HG02610 (cell line): ENCODE results near the gene MAP2K5.

Experiments
- ATAC-seq: cut with Tn5 transposase; IDR thresholded peaks from one replicate; pipeline ENCODE4 v1.9.1; 2021; ENCODE audit warnings: mild to moderate bottlenecking, moderate library complexity; ENCODE audit not compliant: unreplicated experiment

MAP2K5 gene

GRCh38 chr15:67832897-67833709 is 290.6 kb downstream of the MAP2K5 start:
- no peak for ATAC-seq

DNA sequence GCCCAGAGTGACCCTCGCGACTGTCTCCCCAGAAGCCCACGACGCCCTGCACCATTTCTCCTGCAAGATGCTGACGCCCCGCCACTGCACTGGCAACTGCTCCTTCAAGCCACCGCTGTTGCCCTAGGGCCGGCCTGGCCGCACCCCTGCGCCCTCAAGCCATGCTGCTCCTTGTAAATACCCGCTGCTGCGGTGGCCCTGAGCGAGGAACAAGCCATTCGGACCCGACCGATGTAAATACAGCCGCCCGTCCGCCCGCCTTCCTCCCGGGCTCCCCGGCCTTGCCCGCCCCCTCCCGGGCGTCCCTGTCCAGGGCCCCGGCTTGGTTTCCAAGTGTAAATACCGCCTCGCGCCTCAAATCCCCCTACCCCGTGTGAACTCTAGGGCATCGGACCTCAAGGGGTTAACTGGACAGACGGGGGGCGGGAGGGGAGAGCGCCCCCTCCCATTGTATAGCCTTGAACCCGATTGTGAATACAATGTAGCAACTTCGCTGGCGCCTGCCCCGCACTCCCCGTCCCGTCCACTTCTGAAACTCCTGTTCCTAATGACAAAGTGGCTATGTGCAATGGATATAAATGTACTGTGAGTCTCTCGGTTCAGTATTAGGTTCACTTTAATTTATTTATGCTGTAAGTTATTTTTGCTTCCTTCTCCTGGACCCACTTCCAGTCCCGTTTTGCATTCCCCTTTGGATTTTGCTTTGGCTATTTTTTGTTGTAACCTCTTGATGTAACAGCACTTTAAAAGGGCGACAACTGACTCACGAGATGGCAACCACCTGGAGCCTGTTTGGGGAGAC is 291.4 kb downstream of the MAP2K5 start:
- ATAC-seq = no peak

- ATAC-seq = no peak
Measured at GRCh38 chr15:67834581-67835296, 292.2 kb downstream of the MAP2K5 start.

DNA sequence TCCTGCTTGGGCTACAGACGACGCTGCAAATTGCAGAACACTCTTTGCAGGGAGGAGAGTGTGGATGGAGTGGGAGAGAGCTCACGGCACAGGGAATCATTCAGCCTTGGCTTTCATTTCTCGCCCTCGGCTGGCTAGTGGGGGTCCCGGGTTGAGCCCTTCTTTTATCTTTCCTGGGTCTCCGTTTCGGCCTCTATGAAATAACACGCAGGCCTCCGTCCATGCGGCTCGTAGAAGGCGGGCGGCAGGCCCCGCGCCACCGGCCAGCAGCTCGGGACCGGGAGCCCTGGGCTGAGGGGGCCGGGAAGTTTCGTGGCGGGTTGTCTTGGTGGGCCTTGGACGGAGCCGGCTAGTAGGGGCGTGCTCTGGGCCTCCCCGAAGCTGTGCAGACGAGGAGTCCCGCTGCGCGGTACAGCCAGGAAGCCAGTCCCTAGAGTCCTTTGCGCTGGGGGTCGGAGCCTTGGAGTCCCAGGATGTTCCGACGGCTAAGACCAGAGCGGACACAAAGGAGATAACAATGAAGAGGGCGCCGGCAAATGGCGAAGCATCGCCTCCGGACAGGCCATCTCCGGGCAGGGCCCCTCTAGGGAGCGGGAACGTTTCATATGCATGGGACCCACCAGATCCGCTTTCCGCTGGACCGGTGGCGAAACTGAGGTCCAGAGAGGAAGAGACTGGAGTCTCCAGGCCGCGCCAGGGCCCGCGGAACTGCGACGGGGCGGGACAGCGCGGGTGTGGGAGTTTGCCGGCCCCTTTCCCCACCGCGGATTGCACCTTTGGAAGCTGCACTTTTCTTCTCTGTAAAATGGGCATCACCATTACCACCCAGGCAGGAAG is 293.0 kb downstream of the MAP2K5 start:
- no peak for ATAC-seq

- ATAC-seq = no peak
Measured at GRCh38 chr15:67836134-67836455, 293.6 kb downstream of the MAP2K5 start.

GRCh38 chr15:67836477-67836876 is 294.0 kb downstream of the MAP2K5 start:
- no peak for ATAC-seq

DNA sequence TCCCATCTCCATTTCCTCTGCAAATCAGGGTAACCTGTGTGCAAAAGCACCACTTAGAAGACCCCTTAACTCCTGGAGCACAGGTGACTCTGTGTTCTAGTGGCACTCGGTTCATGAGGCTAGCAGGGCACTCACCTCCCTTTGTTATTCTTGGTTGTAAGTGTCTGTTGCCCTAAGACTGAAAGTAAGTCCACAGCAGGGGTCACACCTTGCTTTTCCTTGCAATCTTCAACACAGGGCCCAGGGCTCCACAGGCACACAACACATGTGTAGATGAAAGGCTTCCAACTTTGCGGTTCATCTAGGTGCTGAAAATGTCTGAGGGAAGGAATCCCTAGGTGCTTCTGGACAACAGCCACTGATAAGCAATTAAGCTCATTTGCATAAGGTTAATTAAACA is 294.5 kb downstream of the MAP2K5 start:
- no peak for ATAC-seq

GRCh38 chr15:67838789-67839332 is 296.4 kb downstream of the MAP2K5 start:
- no peak for ATAC-seq

GRCh38 chr15:67839499-67839928 is 297.0 kb downstream of the MAP2K5 start:
- ATAC-seq = peak; percentile 13

- peak; percentile 64 for ATAC-seq
Measured at GRCh38 chr15:67839929-67840748, 297.6 kb downstream of the MAP2K5 start, which contains the start of gene RNU6-1. TSS of gene RNU6-1 (minus strand) at chr15:67840045.

DNA sequence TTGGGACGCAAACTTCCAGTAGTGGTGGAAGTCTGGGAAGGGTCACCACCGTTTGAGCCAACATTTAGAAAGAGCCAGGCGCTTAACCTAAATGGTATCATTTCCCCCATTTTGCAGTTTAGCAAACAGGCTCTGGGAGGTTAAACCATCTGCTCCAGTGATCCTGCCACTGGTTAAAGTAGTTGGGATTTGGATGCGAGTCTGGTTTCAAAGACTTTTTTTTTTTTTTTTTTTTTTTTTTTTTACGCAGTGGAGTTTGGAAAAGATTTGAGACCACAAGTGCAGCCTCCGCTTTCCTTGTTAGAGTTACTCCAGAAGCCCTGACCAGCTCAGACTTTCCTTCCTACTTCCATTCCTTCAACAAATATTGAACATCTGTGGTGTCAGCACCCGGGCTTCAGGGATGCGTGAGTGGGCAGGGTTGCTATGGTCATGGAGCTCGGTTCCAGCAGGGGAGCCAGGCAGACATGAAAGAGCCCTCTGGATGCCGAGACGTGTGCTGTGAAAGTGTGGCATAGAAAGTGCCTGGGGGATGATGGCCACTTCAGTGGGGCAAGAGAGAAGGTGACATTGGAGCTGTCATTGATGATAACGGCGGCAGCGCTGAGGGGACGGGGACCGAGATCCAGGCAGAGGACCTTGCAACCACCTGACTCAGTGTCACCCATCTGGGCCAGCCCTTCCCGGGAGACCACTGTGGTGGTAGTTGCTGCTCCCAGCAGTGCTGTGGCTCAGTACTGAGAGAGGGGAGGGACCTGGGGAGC is 298.4 kb downstream of the MAP2K5 start:
- ATAC-seq = no peak

DNA sequence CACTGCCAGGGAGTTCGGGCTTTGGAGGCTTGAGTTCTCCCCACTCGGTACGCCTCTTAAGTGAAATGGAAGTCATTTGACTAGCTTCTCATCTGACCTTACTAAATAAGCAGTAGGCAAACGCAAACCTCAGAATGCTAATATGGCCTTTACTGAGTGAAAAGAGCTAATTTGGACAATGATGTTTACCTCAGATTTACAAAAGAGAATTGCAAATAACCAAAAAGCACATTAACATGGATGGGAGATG is 298.9 kb downstream of the MAP2K5 start:
- ATAC-seq = no peak

DNA sequence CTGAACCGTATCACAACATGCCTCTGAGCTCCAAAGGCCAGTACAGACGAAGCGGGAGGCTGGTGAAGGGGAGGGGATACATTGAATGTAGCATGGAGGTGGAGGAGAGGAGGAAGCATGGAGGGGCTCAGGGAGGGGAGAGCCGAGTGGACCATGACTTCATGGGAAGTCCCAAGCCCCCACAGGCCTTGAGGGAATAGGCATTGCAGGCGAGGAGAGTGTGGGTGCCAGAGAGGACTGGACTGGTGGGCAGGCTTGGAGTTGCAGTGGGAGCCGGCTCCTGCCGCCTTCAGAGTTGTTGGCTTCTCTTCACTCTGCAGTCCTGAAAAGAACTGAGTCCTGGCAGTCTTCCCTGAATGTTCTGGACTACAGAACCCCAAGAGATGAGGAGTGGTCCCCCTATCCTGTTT is 300.6 kb downstream of the MAP2K5 start:
- ATAC-seq = no peak

GRCh38 chr15:67843571-67844387 is 301.3 kb downstream of the MAP2K5 start:
- ATAC-seq = no peak

DNA sequence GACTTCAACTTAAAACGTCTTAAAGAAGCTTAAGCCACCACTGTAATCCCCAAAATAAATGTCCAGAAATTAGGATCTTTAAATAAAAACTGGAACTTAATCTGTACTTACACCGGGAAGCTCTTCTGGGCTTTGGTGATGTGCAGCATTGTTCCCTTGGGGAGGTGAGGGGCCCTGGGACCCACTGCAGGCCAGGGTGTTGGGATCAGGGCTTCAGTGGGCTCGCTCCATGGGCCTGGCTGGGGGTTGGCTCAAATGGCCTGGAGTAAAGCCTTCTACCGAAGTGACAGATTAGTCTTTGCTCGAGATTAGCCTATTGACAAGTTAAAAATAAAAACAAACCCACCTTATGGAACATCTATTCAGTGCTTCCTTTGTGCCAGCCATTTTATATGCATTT is 303.5 kb downstream of the MAP2K5 start:
- no peak for ATAC-seq

GRCh38 chr15:67849538-67849937 is 307.0 kb downstream of the MAP2K5 start:
- no peak for ATAC-seq

- no peak for ATAC-seq
Measured at GRCh38 chr15:67850336-67850735, 307.8 kb downstream of the MAP2K5 start.

- ATAC-seq = no peak
Measured at GRCh38 chr15:67850994-67851571, 308.6 kb downstream of the MAP2K5 start.
